ENCODE measurements around the gene CD22.
"Not testable (repeated sequence)": the region's sequence is repeated elsewhere in the genome, so short reads cannot be mapped to it uniquely, and the experiment has no call there.

CD22 gene

DNA sequence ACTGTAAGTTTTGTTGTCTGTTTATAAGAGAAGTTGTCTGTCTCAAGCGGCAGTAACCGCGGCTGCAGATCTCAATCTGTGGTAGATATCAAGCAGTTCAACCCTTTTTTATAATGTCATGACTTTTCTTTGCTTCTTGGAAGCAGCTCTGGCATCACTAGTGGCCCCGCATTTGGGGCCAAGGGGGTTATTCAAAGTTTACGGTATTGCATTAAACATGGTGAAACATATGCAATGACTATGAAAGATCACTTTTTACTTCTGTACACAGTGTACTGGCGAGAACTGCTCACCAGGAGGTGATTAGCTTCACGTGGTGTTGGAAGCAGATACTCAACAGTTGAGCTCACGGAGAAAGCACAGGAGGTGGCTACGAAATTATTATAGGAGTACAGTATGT is 24.6 kb downstream of the CD22 start:
- no peak overlapping the region for H3K27ac ChIP-seq (ENCODE audit: low read length)
- H2AFZ ChIP-seq (ENCODE audit: low read depth, low read length) = no peak overlapping the region
- peaks cover 10% of the 10 kb centered on the region for H3K36me3 ChIP-seq (replicated peaks; ENCODE audit: low read depth, low read length)
- no peaks in the 10 kb centered on the region for H3K9me3 ChIP-seq (ENCODE audit: insufficient read depth, low read length)
- no peaks in the 10 kb centered on the region for H4K20me1 ChIP-seq (ENCODE audit: insufficient read depth, low read length)
- no peak overlapping the region for H3K4me2 ChIP-seq (ENCODE audit: low read length)
- H3K79me2 ChIP-seq (ENCODE audit: low read length) = no peaks in the 10 kb centered on the region
- no peak overlapping the region for H3K9ac ChIP-seq (ENCODE audit: low read length)
- peaks cover 34% of the 10 kb centered on the region for H3K4me1 ChIP-seq (ENCODE audit: low read length)
- no peak for TF ChIP-seq CTCF (IDR thresholded peaks at IDR 0.05; ENCODE audit: low read depth, low read length)
- TF ChIP-seq EZH2phosphoT487 (IDR thresholded peaks at IDR 0.05; ENCODE audit: low read depth) = no peak
- 0 out of 2 replicates have a peak, but pooled peaks cover 11% of the 10 kb centered on the region for H3K27me3 ChIP-seq (ENCODE audit: low read depth, low read length)
- H3K4me3 ChIP-seq (ENCODE audit: low read length) = no peak overlapping the region

GRCh38 chr19:35354898-35355297 is 25.9 kb downstream of the CD22 start:
- 0 out of 2 replicates have a peak, but pooled peaks cover 11% of the 10 kb centered on the region for H3K27me3 ChIP-seq (ENCODE audit: low read depth, low read length)
- TF ChIP-seq CTCF (IDR thresholded peaks at IDR 0.05; ENCODE audit: low read depth, low read length) (no peak), EZH2phosphoT487 (IDR thresholded peaks at IDR 0.05; ENCODE audit: low read depth) (no peak)
- H3K27ac ChIP-seq (ENCODE audit: low read length) = no peak overlapping the region
- H4K20me1 ChIP-seq (ENCODE audit: insufficient read depth, low read length) = no peaks in the 10 kb centered on the region
- no peak overlapping the region for H3K4me3 ChIP-seq (ENCODE audit: low read length)
- no peaks in the 10 kb centered on the region for H3K36me3 ChIP-seq (replicated peaks; ENCODE audit: low read depth, low read length)
- no peaks in the 10 kb centered on the region for H3K9me3 ChIP-seq (ENCODE audit: insufficient read depth, low read length)
- H3K4me1 ChIP-seq (ENCODE audit: low read length) = peaks cover 21% of the 10 kb centered on the region
- H2AFZ ChIP-seq (ENCODE audit: low read depth, low read length) = no peak overlapping the region
- H3K79me2 ChIP-seq (ENCODE audit: low read length) = no peaks in the 10 kb centered on the region
- H3K9ac ChIP-seq (ENCODE audit: low read length) = no peak overlapping the region
- no peak overlapping the region for H3K4me2 ChIP-seq (ENCODE audit: low read length)

DNA sequence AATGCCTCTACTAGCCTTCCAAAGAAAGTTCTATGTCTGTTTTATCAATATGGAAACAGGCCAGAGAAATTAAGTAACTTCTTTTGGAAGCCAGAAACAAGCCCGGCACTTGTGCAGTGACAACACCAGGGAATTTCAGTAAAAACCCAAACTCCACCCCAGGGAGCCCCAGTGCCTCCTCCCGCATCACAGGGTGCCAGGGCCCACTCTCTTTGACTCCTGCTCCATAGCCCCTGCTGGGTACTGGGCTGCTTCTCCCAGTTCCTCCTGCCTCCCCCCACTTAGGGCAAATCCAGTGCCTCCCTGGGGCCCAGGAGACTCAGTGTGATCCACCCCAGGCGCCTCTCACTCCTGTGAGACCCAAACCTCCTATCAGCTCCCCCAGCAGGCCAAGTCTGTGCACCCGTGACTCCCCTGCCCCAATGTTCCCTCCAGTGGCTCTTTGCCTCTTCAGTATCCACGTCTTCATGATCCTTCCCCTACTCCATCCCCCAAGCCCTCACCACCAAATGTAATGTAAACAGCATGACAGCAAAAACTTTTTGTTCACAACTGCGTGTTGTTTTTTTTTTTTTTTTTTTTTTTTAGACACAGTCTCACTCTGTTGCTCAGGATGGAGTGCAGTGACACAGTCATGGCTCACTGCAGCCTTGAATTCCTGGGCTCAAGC is 26.9 kb downstream of the CD22 start:
- TF ChIP-seq EZH2phosphoT487 (IDR thresholded peaks at IDR 0.05; ENCODE audit: low read depth) (no peak), CTCF (IDR thresholded peaks at IDR 0.05; ENCODE audit: low read depth, low read length) (no peak)
- Histone ChIP-seq H3K27ac (ENCODE audit: low read length) (no peak overlapping the region), H3K4me2 (ENCODE audit: low read length) (no peak overlapping the region), H3K79me2 (ENCODE audit: low read length) (no peaks in the 10 kb centered on the region), H3K27me3 (ENCODE audit: low read depth, low read length) (0 out of 2 replicates have a peak, but pooled peaks cover 12% of the 10 kb centered on the region), H4K20me1 (ENCODE audit: insufficient read depth, low read length) (no peaks in the 10 kb centered on the region), H3K9me3 (ENCODE audit: insufficient read depth, low read length) (no peaks in the 10 kb centered on the region), H3K4me1 (ENCODE audit: low read length) (peaks cover 11% of the 10 kb centered on the region), H2AFZ (ENCODE audit: low read depth, low read length) (no peak overlapping the region), H3K4me3 (ENCODE audit: low read length) (no peak overlapping the region), H3K36me3 (replicated peaks; ENCODE audit: low read depth, low read length) (no peaks in the 10 kb centered on the region), H3K9ac (ENCODE audit: low read length) (no peak overlapping the region)

DNA sequence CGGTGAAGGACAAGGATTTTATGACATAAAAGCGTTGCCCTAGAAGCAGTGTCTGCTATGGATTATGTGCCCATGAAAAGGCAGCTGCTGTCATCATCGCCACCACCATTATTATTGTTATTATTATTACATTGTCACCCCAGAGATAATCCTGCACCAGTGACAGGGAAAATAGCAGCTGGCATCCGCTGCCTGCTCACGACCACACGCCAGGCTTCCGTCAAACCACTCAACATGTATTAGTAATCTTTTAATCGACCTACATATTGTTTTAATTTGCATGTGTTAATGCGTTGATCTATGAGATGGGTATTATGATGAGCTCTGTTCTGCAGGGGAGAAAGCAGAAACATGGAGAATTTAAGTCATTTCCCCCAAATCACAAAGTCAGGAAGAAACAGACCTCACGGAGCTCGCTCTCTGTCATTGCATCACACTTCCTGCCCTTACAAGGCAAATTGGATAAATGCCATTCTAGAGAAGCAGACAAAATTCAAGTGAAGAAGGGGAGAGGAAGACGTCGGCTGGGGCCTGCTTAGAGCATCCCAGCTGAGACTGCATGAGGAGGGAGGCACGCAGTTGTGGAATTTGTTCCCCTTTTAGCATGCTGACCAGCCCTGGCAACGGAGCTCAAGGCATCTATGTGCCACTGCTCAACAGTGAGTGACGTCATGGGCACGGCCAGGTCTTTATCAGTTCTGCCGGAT is 29.0 kb downstream of the CD22 start, which contains the start of gene FFAR3:
Gene FFAR3 (plus strand): TSS at position 594 of the 707 bp plus-strand sequence. CDS start 431 bp downstream, outside the sequence.
- no peaks in the 10 kb centered on the region for H4K20me1 ChIP-seq (ENCODE audit: insufficient read depth, low read length)
- no peaks in the 10 kb centered on the region for H3K36me3 ChIP-seq (replicated peaks; ENCODE audit: low read depth, low read length)
- H3K4me1 ChIP-seq (ENCODE audit: low read length) = peaks cover under 1% of the 10 kb centered on the region; the same call in 1 of the 2 replicates
- H3K9me3 ChIP-seq (ENCODE audit: insufficient read depth, low read length) = no peaks in the 10 kb centered on the region
- no peak within 1 kb of the TSS for H2AFZ ChIP-seq (ENCODE audit: low read depth, low read length)
- TF ChIP-seq CTCF (IDR thresholded peaks at IDR 0.05; ENCODE audit: low read depth, low read length) = no peak
- TF ChIP-seq EZH2phosphoT487 (IDR thresholded peaks at IDR 0.05; ENCODE audit: low read depth) = no peak
- H3K27ac ChIP-seq (ENCODE audit: low read length) = no peak within 1 kb of the TSS
- no peak within 1 kb of the TSS for H3K4me3 ChIP-seq (ENCODE audit: low read length)
- peaks cover 19% of the 10 kb centered on the region; the same call in 1 of the 2 replicates for H3K27me3 ChIP-seq (ENCODE audit: low read depth, low read length)
- H3K4me2 ChIP-seq (ENCODE audit: low read length) = peak within 1 kb of the TSS; percentile 9; the same call in 1 of the 2 replicates
- no peaks in the 10 kb centered on the region for H3K79me2 ChIP-seq (ENCODE audit: low read length)
- H3K9ac ChIP-seq (ENCODE audit: low read length) = no peak within 1 kb of the TSS

DNA sequence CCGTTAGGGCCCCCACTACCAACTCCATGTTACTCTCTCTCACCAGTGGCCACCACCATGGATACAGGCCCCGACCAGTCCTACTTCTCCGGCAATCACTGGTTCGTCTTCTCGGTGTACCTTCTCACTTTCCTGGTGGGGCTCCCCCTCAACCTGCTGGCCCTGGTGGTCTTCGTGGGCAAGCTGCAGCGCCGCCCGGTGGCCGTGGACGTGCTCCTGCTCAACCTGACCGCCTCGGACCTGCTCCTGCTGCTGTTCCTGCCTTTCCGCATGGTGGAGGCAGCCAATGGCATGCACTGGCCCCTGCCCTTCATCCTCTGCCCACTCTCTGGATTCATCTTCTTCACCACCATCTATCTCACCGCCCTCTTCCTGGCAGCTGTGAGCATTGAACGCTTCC is 29.8 kb downstream of the CD22 start:
- not testable (repeated sequence) for H3K4me1 ChIP-seq (ENCODE audit: low read length); H3K79me2 ChIP-seq (ENCODE audit: low read length); H3K9me3 ChIP-seq (ENCODE audit: insufficient read depth, low read length); H2AFZ ChIP-seq (ENCODE audit: low read depth, low read length); H3K4me2 ChIP-seq (ENCODE audit: low read length); H3K36me3 ChIP-seq (replicated peaks; ENCODE audit: low read depth, low read length); H3K4me3 ChIP-seq (ENCODE audit: low read length); H4K20me1 ChIP-seq (ENCODE audit: insufficient read depth, low read length); H3K27ac ChIP-seq (ENCODE audit: low read length); H3K9ac ChIP-seq (ENCODE audit: low read length)
- H3K27me3 ChIP-seq (ENCODE audit: low read depth, low read length) = peaks cover 19% of the 10 kb centered on the region; the same call in 1 of the 2 replicates

DNA sequence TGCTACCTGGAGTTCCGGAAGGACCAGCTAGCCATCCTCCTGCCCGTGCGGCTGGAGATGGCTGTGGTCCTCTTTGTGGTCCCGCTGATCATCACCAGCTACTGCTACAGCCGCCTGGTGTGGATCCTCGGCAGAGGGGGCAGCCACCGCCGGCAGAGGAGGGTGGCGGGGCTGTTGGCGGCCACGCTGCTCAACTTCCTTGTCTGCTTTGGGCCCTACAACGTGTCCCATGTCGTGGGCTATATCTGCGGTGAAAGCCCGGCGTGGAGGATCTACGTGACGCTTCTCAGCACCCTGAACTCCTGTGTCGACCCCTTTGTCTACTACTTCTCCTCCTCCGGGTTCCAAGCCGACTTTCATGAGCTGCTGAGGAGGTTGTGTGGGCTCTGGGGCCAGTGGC is 30.4 kb downstream of the CD22 start:
- H3K36me3 ChIP-seq (replicated peaks; ENCODE audit: low read depth, low read length); H3K9me3 ChIP-seq (ENCODE audit: insufficient read depth, low read length); H3K4me2 ChIP-seq (ENCODE audit: low read length); H3K9ac ChIP-seq (ENCODE audit: low read length); H3K27ac ChIP-seq (ENCODE audit: low read length); H4K20me1 ChIP-seq (ENCODE audit: insufficient read depth, low read length); H2AFZ ChIP-seq (ENCODE audit: low read depth, low read length); H3K4me1 ChIP-seq (ENCODE audit: low read length); H3K4me3 ChIP-seq (ENCODE audit: low read length); H3K79me2 ChIP-seq (ENCODE audit: low read length): not testable (repeated sequence)
- H3K27me3 ChIP-seq (ENCODE audit: low read depth, low read length) = peaks cover 19% of the 10 kb centered on the region; the same call in 1 of the 2 replicates
